ENCODE data around the gene BEND6.

The BEND6 gene, protein sequence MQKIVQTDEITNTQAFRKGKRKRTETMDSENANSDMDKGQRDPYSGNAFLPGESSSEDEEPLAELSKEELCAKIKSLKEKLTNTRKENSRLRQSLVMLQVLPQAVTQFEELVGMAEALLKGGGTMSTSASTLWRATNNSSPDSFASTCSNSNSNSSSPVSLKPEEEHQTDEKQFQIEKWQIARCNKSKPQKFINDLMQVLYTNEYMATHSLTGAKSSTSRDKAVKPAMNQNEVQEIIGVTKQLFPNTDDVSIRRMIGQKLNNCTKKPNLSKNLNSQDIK

DNA sequence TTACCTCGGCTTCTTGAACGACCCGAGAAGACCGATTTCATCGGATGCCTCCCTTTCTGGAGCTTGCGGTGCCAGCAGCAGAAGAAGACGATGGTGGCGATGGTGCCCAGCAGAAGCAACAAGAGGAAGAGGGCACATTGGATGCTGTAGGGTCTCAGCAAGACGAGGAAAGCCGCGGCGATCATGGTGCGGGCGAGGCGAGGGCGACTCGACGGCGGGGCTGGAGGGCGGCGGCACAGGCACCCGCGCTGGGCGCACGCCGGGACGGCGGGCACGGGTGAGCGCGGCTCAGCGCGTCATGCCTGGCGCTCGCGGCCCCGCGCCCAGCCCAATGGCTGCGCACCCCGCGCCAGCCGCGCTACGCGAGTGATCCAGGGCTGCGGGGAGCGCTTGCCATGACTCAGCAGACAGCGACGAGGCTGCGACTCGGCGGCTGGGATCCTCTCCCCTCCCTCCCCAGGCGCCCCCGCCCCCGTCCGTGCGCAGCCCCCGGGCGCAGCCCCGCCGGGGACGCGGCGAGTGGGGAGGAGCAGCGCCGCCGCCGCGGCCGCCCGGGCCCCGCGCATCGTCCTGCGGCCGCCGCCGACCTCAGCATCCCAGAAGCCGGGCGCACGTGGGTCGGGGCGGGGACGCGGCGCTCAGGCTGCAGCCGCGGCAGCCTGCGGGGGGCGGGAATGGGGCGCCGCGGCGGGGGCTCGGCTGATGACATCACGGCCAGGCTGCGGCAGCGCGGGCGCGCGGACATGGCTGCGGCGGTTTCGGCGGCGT lies at the start of gene BEND6:
Gene BEND6, plus strand, starts transcription at position 705 of the 768 bp plus-strand sequence. CDS start 26,704 bp downstream, outside the sequence.
- no peak for DNase-seq (ENCODE audit: low read depth in 1 of 2, low spot score in 1 of 2)

DNA sequence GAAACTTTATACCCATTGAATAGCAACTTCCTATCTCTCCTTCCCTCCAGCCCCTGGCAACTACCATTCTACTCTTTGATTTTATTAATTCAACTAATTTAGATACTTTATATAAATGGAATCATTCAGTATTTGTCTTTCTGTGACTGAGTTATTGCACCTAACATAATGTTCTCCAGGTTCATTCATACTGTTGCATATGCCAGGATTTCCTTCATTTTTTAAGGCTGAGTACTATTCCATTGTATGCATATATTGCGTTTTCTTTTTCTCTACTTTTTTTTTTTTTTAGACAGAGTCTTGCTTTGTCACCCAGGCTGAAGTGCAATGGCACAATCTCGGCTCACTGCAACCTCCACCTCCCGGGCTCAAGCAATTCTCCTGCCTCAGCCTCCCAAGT lies 49.5 kb upstream of the BEND6 start:
- DNase-seq (ENCODE audit: low read depth in 1 of 2, low spot score in 1 of 2), result no peak

DNA sequence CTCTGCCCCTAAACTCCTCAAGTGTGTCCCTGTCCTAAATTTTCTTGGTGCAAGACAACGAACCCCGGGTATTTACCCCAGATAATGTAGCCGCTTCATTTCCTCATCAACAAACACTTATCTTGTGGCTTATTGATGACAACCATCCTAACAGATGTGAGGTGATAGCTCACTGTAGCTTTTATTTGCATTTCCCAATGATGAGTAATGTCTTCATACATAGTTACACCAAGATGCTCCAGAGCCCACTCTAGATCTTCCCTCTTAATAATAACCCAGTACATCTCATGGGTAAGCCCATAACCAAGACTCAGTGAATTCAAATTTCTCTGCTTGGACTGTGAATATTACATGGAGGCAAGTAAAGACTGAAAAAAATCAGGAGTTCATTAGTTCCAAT lies 48.2 kb upstream of the BEND6 start:
- no peak for DNase-seq (ENCODE audit: low read depth in 1 of 2, low spot score in 1 of 2)

DNA sequence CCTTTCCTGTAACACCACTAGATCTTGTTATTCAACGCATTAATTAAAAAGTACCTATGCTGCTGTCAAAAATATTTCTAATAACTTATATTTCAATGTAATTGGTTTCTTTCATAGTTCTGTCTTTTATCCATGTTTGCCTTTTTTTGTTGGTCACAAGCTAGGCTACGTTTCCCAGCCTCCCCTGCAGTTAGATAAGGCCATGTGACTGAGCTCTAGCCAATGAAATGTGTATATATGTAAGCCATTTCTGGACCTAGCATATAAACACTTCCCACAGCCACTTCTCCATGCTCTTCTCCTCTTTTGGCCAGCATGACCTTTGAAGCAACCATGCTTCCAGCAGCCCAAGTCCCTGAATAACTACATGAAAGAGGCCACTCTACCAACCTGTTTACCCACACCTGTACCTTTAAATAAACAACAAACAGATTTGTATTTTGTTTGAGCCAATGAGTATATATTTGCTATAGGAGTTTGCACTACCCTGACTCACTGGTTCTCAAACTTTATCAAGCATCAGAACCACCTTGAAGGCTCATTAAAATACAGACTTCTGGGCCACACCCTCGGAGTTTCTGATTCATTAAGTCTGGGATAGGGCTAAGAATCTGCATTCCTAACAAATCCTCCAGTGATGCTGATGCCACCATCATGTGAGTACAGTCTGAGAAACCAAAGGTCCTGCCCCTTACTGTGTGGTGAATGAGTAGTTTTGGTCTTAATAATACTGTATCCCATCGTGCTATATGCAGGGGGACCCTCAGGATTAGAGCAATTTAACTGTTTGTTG lies 45.6 kb upstream of the BEND6 start:
- no peak for DNase-seq (ENCODE audit: low read depth in 1 of 2, low spot score in 1 of 2)

DNA sequence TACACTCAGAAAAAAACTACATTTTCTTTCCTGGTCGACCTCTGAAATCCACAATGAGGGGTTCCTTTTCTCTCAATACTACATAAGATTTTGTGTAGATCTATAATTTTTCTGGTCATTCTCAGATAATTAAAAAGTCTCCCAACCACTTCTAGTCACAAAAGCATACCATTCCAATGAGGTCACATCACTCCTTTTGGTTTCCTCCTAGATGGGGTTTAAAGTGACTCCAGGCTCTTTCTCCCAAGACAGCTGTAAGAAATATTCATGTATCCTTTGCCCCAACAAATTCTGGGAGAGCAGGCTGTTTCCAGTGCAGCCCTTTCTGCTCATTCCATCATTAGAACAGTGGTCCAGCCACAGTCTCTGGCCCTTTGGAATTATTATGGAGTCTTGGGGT lies 43.1 kb upstream of the BEND6 start:
- DNase-seq (ENCODE audit: low read depth in 1 of 2, low spot score in 1 of 2), result no peak

DNA sequence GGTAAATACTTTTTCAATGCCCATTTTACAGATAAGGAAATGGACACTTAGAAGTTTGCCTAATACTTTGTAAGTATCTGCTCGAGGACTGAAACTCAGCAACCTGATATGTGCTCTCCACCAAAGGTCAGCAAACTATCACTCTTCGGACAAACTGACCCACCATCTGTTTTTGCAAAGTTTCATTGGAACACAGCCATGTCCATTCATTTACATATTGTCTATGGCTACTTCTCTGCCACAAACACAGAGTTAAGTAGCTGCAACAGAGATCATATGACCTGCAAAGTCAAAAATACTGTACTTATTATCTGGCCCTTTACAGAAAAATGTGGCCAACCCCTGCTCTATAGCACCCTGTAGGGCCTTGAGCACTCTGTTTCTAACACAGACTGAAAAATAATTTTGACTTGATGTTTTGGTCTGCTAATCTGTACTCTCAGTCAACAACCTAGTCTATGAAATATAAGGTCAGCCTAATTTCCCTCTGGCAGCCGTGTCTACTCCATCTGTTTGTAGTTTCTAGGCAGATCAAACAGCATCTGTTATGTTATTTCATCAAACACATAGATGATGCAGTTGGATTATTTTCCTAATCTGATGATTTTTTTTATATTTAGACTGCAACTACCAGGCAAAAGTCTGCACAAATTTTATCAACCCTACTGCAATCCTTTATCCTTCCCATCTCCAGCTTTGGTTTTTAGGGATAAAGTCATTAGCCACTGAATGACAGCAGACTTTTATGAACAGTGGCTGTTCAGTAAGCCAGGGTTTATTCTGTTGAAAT lies 41.4 kb upstream of the BEND6 start:
- no peak for DNase-seq (ENCODE audit: low read depth in 1 of 2, low spot score in 1 of 2)

DNA sequence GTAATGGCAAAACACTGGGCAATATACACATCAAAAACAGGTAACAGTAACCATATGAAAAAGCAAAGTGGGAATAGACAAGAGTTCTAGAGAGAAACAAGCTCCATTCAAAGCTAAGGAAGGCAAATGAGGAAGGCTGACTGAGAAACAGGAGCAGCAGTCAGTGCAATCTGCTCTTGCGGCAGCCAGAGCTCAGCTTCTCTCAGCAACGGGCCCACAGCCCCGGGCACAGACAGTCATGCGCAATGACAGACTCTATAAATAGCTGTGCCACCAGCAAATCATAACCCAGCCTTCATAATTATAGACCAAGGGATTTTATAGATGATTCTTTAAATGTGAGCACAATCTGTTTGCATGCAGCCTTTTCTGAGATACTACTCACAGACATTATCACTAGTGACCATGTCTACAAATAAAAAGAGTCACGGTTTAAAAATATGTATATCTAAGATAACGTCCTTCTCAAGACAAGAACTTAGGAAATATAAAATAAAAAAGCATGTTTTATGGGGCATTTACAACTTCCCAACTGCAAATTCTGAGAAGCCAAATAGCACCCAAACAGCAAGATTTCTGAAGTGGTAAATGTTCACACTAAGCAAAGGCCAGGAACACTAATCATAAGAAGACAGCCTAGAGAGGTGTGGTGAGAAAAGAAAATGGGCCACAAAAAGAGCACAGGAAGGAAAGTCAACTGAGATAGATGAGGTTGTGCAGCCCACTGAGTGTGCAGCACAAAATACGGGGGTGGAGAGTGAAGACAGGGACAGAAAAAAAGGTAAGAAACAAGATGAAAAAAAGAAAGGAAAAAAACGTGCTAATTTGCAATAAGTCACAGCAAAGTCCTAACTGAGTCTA lies 39.9 kb upstream of the BEND6 start:
- no peak for DNase-seq (ENCODE audit: low read depth in 1 of 2, low spot score in 1 of 2)

DNA sequence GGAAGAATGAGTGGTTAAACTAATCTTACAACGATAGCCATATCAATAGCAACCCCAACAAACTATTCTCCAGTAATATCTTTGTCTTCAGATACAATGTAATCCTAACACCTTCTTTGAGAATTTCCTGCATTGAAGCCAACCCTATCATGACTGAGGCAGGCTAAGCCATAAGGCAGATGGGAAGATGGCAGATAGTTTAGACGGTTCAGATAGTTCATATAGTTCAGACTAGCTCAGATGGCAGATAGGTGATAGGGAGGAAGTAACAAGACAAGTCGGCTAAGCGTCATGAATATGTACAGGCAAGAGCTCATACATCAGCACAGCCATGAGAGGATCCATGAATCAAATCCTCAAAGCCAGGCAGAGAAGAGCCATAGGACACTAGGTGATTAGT lies 39.1 kb upstream of the BEND6 start:
- no peak for DNase-seq (ENCODE audit: low read depth in 1 of 2, low spot score in 1 of 2)

DNA sequence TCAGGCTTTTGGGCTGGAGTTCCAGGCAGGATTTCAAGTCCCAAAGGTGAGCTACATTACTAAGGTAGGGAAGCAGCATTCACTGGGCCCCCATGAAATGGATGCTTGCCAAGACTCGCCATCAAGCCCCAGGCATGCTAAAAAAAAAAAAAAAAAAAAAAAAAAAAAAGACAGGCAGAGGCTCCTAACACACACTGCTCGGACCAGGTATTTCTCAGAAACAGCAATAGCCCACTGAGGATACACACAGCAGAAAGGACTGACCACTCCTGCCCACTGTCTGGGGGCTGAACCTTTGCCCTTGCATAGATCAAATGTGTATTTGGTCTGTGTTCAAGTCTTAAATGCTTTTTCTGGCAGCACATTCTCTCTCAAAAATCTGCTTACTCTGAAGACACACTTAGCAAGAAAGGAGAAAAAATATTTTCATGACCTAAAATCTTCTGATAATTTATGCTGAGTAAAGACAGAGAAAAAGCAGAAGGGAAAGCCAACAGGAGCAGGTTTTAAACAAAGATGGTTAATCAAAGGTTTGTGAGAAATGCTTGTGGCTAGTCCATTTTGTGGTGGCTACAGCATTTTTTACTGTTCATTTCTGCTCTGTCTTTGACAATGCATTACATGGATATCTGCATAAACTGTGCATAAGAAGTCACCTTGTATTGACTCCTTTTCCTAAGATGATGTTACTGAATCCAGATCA lies 37.9 kb upstream of the BEND6 start:
- no peak for DNase-seq (ENCODE audit: low read depth in 1 of 2, low spot score in 1 of 2)

DNA sequence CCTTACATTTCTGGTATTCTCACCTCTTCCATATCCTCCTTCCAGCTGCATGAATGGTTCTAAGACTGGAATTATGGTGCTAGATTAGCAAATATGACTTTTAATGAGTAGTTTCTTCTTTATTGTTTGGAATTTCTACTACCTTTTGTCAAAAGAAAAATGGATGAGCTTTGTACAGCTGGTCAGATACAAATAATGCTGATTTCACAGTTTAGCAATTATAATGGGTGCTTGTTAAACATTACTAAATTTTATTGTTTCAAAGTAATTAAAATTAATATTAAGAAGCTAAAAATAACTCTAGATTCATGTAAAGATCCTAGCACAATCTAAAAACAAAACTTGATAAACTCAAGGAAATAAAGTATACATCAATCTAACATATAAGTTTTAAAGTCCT lies 32.3 kb upstream of the BEND6 start:
- no peak for DNase-seq (ENCODE audit: low read depth in 1 of 2, low spot score in 1 of 2)

DNA sequence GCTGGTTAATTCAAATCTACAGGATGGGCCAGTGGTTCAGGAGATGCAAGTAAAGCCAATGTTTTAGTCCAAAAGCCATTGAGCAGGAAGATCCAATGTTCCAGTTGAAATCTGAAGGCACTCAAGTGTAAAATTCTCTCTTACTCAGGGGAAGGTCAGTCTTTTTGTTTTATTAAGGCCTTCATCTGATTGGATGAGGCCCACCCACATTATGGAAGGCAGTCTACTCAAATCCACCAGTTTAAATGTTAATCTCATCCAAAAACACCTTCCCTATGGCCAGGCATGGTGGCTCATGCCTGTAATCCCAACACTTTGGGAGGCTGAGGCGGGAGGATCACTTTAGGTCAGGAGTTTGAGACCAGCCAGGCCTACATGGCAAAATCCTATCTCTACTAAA lies 31.3 kb upstream of the BEND6 start:
- no peak for DNase-seq (ENCODE audit: low read depth in 1 of 2, low spot score in 1 of 2)

DNA sequence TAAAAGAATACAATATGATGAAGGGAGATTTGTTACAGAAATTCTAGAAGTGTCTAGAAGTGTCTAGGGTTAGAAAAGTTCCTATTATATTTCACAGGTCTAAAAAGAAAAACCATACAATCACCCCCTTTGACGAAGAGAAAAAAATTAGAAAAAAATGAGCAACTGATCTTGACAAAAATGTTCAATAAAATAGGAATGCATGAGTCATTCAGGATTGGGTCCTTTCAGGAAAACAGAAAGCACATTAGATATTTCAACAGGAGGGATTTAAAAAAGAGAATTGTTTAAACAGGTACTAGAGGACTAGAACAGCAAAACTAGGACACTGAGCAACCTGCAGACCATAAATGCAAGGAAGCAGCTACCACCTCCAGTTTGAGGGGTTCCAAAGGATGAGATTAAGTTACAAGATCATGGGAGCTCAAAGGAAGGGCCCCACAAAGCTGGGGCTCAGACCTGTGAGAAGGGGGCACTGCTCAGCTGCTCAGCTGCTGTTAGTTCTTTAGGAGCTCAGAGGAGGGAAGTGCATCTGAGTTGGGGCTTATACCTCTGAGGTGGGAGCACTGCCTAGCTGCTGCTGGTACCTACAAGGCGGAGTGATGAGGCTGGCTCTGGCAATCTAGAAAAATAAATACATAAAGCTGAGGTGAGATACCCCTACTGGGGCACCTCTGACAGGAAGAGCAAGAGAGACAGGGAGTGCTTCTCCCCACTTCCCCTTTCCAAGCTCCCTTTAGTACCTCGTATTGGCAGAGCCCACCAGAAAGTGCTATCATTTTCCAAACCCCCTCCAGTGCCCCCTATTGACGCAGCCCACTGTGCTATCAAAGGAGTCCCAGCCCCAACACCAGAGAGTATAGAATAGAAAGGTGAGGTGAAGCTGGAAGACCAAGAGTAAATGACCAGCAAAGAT lies 27.1 kb upstream of the BEND6 start:
- DNase-seq (ENCODE audit: low read depth in 1 of 2, low spot score in 1 of 2), result no peak

DNA sequence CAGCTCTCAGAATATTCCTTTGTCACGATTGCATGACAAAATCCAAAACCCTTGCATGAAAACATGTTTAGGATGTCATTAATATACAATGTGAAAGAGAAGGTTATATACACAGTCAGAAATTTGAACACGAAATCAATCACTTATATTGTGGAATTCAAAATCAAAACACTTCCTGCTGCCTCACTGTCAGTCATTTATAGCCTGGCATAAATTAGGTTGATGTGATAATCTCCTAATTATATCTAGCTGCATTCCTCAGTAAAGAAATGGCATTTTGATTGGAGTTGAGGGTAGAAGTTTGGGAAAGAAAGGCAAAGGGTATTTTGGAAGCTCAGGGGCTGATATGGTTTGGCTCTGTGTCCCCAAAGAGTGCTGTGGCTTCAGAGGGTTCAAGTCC lies 24.1 kb upstream of the BEND6 start:
- no peak for DNase-seq (ENCODE audit: low read depth in 1 of 2, low spot score in 1 of 2)

DNA sequence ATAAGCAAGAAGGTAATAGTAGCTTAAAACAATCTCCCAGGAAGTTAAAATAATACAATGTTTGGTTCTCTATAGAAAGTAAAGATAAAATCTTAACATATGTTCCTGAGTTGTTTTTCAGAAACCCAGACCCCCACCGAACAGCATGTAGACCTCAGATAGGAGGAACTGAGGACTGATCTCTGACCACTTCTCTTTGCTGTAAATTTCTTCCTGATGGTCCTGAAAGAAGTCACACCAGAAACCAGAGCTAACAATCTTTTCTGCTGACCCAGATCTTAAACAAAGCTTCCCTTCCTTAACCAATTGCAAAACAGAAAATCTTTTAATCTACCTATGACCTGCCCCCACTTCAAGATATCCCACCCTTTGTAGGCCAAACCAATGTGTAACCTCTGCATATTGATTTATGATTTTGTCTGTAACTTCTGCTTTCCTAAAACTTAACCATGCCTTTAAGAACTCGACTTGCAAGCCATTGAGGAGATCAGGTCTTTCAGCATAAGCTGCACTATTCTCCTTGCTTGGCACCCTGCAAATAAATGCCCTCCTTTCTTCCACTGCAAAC lies 21.9 kb upstream of the BEND6 start:
- no peak for DNase-seq (ENCODE audit: low read depth in 1 of 2, low spot score in 1 of 2)

DNA sequence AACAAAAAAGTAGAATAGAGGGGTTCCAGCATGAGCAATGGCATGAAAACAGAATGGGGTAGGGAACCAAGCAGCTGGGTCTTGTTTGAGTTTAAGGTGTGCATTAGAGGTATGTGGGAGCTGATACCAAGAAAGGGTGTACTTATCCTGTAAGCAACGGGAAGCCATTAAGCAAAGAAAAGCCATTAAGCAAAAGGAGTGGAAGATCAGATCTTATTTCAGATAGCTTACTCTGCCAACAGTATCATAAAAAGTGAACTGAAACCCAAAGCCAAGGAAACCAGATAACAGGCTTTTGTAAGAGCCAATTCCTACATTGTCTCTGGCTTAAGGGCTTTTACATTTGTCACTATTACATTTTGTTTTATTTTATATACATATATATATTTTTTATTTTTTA lies 21.3 kb upstream of the BEND6 start:
- DNase-seq (ENCODE audit: low read depth in 1 of 2, low spot score in 1 of 2), result no peak

DNA sequence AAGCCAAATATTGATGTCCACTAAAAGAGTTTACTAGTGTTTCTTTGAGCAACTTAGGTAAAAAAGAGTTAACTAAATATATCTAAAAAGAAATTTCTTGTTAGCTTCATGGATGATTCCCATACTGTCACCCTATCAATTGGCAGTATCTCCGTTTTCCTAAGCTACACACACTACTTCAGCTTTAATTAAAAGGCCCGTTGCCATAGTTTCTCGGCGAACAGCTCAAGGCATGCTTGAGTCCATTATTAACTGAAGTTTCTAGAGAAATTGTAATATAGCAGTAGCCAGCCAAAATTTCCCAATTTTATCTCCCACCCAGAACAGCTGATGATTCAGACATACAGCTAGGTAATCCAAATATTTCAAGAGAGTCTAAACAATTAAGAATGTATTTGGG lies 20.0 kb upstream of the BEND6 start:
- DNase-seq (ENCODE audit: low read depth in 1 of 2, low spot score in 1 of 2), result no peak

DNA sequence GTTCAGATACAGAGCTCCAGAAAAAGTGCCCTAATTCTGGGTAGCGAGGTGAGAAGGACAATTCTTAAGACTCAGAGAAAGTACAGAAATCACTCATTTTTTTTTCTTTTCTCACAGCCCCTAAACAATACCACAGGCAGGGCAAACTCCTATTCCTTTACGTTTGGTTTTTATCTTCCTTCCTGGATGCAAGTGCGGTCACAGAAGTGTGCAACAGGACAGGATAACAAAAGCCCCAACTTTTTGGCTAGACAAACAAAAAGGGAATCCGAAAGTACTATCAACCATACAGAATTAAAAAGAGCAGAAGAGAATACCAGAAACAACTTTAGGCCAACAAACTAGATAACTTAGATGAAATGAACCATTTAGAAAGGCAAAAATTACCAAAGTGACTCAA lies 18.4 kb upstream of the BEND6 start:
- DNase-seq (ENCODE audit: low read depth in 1 of 2, low spot score in 1 of 2), result no peak

DNA sequence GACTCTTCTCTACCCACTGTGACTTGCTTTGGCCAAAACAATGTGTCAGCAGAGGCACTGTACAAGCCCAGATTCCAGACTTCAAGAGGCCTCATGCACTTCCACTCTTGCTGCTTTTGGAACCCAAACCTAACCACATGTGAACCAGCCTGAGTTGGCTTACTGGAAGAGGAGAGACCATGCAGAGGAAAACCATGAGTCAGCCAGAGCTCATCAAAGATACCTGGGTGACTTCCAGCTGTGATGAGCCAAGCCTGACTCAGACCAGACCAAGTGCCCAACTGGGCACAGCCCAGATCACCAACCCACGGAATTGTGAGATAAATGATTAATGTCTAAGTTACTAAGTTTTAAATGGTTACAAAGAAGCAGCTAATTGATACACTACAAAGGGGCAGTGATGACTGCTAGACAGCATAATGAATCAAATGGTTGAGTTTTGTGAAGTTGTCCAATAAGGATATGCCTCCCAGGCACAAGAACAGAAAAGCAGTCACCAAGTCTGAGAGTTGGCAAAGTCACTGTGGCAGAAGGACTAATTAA lies 16.2 kb upstream of the BEND6 start:
- DNase-seq (ENCODE audit: low read depth in 1 of 2, low spot score in 1 of 2), result no peak
